ELR (cell line): Measurements from ENCODE around the gene MAGEA1.
"Not testable (repeated sequence)": the region's sequence is repeated elsewhere in the genome, so short reads cannot be mapped to it uniquely, and the experiment has no call there.

Experiments
- DNase-seq: peaks from one replicate; pipeline ENCODE4 v3.0.0-alpha.2; 2015; ENCODE audit warnings: low read depth

Gene MAGEA1

GRCh38 chrX:153179131-153179530 is at the start of gene MAGEA1:
MAGEA1 (plus strand) TSS chrX:153179284; CDS start chrX:153182390, 3,106 bp downstream.
- DNase-seq, result no peak

GRCh38 chrX:153132924-153133323 is 46.2 kb upstream of the MAGEA1 start:
- not testable (repeated sequence) for DNase-seq

- not testable (repeated sequence) for DNase-seq
Measured at GRCh38 chrX:153139074-153139473, 40.0 kb upstream of the MAGEA1 start.

- not testable (repeated sequence) for DNase-seq
Measured at GRCh38 chrX:153146288-153146687, 32.8 kb upstream of the MAGEA1 start.

GRCh38 chrX:153153516-153153915 is 25.6 kb upstream of the MAGEA1 start:
- peak; percentile 3 for DNase-seq

GRCh38 chrX:153157450-153157849 is 21.6 kb upstream of the MAGEA1 start:
- DNase-seq, result no peak

- no peak for DNase-seq
Measured at GRCh38 chrX:153158319-153158718, 20.8 kb upstream of the MAGEA1 start.

- no peak for DNase-seq
Measured at GRCh38 chrX:153161952-153162351, 17.1 kb upstream of the MAGEA1 start.

- DNase-seq, result no peak
Measured at GRCh38 chrX:153164733-153165132, 14.4 kb upstream of the MAGEA1 start.

- not testable (repeated sequence) for DNase-seq
Measured at GRCh38 chrX:153168423-153168822, 10.7 kb upstream of the MAGEA1 start.

- no peak for DNase-seq
Measured at GRCh38 chrX:153181822-153182221, 2.7 kb downstream of the MAGEA1 start.

GRCh38 chrX:153184787-153185186 is 5.7 kb downstream of the MAGEA1 start:
- no peak for DNase-seq

GRCh38 chrX:153190381-153190780 is 11.3 kb downstream of the MAGEA1 start:
- no peak for DNase-seq

GRCh38 chrX:153200462-153200861 is 21.4 kb downstream of the MAGEA1 start:
- DNase-seq, result no peak

- DNase-seq, result no peak
Measured at GRCh38 chrX:153206425-153207046, 27.5 kb downstream of the MAGEA1 start.

- no peak for DNase-seq
Measured at GRCh38 chrX:153209347-153209746, 30.3 kb downstream of the MAGEA1 start.

- DNase-seq, result no peak
Measured at GRCh38 chrX:153214934-153215333, 35.9 kb downstream of the MAGEA1 start.

- DNase-seq, result no peak
Measured at GRCh38 chrX:153216926-153217325, 37.8 kb downstream of the MAGEA1 start.

GRCh38 chrX:153225438-153226098 is 46.5 kb downstream of the MAGEA1 start:
- DNase-seq, result no peak

GRCh38 chrX:153226344-153227185 is 47.5 kb downstream of the MAGEA1 start:
- DNase-seq, result peak; percentile 80
